GM12873 (cell line): ENCODE results near the gene RTN1.

ENCODE experiments used
- CTCF ChIP-seq: IDR thresholded peaks from 2 replicates; pipeline ENCODE4 v1.5.1; 2012; ENCODE audit warnings: low read depth, mild to moderate bottlenecking, moderate library complexity, low read length, control low read depth; ENCODE audit not compliant: insufficient read depth; ENCODE audit errors: missing control alignments

The RTN1 gene

GRCh38 chr14:59871166-59871495 is 555 bp upstream of the RTN1 start:
- TF ChIP-seq CTCF, result no peak

- TF ChIP-seq CTCF, result no peak
Observed at GRCh38 chr14:59869381-59870255, 958 bp downstream of the RTN1 start.

GRCh38 chr14:59868021-59868420 is 2.6 kb downstream of the RTN1 start:
- no peak for TF ChIP-seq CTCF

GRCh38 chr14:59863806-59864525 is 6.6 kb downstream of the RTN1 start:
- TF ChIP-seq CTCF, result no peak

- TF ChIP-seq CTCF, result no peak
Observed at GRCh38 chr14:59857328-59857727, 13.2 kb downstream of the RTN1 start.

GRCh38 chr14:59852350-59852749 is 18.2 kb downstream of the RTN1 start:
- TF ChIP-seq CTCF, result no peak

- TF ChIP-seq CTCF, result no peak
Observed at GRCh38 chr14:59850458-59850857, 20.1 kb downstream of the RTN1 start.
